ENCODE data around the gene DNAAF8. TPM values are rescaled to one million over a fixed set of nuclear protein-coding genes. Genes with fewer than 3 reads are reported as not detected.
"Not testable (repeated sequence)": the region's sequence is repeated elsewhere in the genome, so short reads cannot be mapped to it uniquely, and the experiment has no call there.

DNAAF8 gene
- total RNA-seq, 2 experiments from 2014 or later, result 0.10 to 0.62 TPM

DNA sequence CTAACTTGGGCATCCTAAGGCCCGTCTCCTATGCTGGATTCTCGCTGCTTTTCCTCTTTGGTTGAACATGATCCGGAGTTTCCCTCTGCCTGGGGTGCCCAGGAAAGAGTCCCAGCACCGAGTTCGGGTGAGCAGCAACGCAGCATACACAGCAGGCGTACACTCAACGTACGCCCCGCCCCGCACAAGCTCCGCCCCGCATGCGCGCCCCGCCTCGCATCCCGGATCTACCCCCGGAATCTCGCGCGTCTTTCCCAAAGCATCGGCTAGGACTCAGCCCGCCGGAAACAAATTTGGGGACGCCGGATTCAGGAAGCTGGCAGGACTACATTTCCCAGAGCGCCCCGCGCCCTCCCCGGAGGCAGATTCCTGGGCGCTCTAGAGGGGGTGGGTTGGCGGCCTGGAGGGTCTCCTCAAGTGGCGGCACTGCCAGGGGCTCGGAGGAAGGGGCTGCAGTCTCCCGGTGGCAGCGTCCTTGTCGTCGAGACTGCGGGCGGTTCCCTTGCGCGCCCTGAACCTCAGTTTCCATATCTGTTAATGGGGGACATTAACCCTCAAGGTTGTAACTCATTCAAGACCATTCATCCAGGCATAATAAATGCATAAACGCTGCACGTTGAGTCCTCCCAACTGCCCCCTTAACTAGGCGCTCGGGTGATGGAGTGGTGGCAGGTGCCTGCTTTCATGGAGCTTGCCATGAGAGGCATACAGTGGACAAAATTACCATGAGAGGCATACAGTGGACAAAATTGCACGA is 34.4 kb downstream of the DNAAF8 start:
- H3K27me3 Mint-ChIP-seq, result no peaks in the 10 kb centered on the region
- DNase-seq, result peak; percentile 90
- peaks cover 19% of the 10 kb centered on the region for H3K4me1 Mint-ChIP-seq
- no peaks in the 10 kb centered on the region for H3K36me3 Mint-ChIP-seq
- H3K27ac Mint-ChIP-seq, result peak overlapping the region; percentile 90
- H3K4me3 Mint-ChIP-seq, result peak overlapping the region; percentile 87
- no peaks in the 10 kb centered on the region for H3K9me3 Mint-ChIP-seq

DNA sequence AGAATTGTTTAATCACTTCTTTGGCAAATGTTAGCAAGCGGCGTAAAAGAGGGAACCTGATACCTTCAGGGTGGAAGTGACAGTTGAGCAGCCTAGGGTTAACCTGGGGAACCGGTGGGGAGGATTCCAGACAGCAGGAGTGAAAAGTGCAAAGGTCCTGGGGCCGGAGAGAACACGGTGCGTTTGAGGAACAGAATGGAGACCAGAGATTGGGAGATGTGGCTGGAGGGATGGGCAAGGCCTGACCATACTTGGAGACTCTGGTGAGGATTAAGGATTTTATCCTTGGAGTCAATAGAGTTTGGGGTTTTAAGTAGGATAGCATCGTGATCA is 34.9 kb downstream of the DNAAF8 start:
- peaks cover 19% of the 10 kb centered on the region for H3K4me1 Mint-ChIP-seq
- no peak for DNase-seq
- no peak overlapping the region for H3K27ac Mint-ChIP-seq
- no peak overlapping the region for H3K4me3 Mint-ChIP-seq
- no peaks in the 10 kb centered on the region for H3K36me3 Mint-ChIP-seq
- no peaks in the 10 kb centered on the region for H3K9me3 Mint-ChIP-seq
- H3K27me3 Mint-ChIP-seq, result no peaks in the 10 kb centered on the region

DNA sequence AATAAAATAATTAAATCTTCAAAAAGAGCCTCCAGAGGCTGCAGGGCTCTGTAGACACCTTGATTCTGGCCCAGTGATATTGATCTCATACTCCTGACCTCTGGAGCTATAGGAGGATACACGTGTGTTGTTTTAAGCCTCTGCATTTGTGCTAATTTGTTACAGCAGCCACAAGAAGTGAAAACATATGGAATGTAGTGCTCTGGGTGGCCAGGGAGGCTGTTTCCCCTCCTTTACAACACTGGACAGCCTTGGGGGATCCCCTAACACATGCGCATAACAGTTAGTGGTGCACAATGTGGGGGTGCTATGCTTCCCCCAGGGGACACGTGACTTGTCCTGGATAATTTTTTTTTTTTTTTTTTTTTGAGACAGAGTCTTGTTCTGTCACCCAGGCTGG is 37.3 kb downstream of the DNAAF8 start:
- no peaks in the 10 kb centered on the region for H3K36me3 Mint-ChIP-seq
- no peak overlapping the region for H3K27ac Mint-ChIP-seq
- no peak overlapping the region for H3K4me3 Mint-ChIP-seq
- H3K27me3 Mint-ChIP-seq, result no peaks in the 10 kb centered on the region
- no peak for DNase-seq
- H3K4me1 Mint-ChIP-seq, result peaks cover 12% of the 10 kb centered on the region
- H3K9me3 Mint-ChIP-seq, result no peaks in the 10 kb centered on the region

DNA sequence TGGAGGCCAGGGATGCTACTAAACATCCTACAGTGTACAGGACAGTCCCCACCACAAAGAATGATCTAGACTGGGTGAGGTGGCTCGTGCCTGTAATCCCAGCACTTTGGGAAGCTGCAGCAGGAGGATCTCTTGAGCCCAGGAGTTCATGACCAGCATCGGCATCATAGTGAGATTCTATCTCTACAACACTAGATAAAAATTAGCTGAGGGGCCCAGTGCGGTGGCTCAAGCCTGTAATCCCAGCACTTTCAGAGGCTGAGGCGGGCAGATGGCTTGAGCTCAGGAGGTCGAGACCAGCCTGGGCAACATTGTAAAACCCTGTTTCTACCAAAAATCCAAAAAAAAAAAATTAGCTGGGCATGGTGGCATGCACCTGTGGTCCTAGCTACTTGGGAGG is 38.0 kb downstream of the DNAAF8 start:
- Mint-ChIP-seq H3K4me3 (no peak overlapping the region), H3K36me3 (no peaks in the 10 kb centered on the region), H3K27me3 (no peaks in the 10 kb centered on the region)

DNA sequence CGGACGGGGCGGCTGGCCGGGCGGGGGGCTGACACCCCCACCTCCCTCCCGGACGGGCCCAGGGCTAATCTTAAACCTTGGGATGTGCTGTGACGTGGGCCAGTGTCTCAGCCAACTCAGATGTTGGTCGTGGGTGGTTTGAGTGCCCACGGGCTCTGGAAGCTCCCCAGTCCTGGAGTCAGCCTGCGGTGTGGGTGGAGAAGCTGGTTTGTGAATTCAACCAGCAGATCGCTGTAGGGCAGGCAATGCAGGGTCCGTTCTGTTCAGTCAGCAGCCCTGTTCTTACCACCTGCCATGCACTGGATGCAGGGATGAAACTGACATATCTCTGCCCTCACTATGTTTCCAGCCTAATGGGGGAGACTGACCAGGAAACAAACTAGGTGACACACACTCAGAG is 40.7 kb downstream of the DNAAF8 start:
- Mint-ChIP-seq H3K4me1 (no peaks in the 10 kb centered on the region), H3K36me3 (no peaks in the 10 kb centered on the region), H3K4me3 (no peak overlapping the region), H3K27me3 (no peaks in the 10 kb centered on the region), H3K9me3 (no peaks in the 10 kb centered on the region), H3K27ac (no peak overlapping the region)
- DNase-seq, result no peak

More for the DNA sequence above, 38.0 kb downstream of the DNAAF8 start:
- no peak for DNase-seq
- Mint-ChIP-seq H3K27ac (no peak overlapping the region), H3K4me1 (peaks cover 10% of the 10 kb centered on the region), H3K9me3 (no peaks in the 10 kb centered on the region)

DNA sequence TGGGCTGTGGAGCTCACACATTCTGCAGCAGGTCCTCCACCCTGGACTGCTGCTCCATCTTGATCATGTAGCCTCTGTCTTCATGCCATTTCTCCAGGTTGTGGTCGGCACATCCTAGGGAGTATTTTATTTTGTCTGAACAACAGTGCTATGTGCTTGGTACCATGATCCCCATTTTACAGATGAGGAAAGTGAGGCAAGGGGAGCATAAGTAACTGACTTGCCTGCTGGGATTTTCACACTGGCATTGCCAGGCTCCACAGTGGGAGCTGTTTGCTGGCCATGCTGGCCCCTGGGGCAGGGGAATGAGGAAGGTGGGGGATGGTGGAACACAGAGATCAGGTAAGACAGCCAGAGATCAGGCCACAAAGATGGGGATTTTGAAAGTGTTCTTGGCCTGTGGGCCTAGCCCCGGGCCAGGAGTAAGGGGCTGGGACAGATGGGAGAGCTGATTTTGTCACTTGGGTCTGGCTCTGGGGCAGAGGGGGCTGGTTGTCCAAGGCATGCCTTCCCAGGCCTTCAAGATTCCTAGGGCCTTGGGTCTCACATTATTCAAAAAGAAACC is 41.9 kb downstream of the DNAAF8 start:
- H3K27ac Mint-ChIP-seq, result no peak overlapping the region

DNA sequence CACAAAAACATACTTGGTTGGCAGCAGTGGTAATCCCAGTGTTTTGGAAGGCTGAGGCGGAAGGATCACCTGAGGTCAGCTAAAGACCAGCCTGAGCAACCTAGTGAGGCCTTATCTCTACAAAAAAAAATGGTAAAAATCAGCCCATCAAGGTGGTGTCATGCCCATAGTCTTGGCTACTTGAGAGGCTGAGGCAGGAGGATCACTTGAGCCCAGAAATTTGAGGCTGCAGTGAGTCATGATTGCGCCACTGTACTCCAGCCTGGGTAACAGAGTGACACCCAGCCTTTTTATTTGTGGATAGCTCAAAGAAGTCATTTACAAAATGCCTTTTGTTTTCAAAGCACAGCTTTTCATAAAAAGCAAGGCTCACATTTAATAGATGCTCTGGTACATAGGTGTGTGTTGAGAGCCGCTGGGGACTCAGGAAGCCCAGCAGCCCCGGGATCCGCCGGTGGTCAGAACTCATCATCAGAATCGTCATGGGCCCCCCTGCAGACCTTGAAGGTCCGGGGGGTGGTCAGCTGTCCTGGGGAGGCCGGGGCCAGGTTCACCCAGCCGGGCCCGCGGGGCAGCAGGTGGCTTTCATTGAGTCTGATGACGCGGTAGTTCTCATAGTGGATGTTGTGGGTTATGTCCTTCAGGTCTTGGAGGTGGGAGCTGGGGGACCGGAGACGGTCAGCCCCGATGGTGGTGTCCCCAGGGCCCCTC is 43.2 kb downstream of the DNAAF8 start:
- H3K4me3 Mint-ChIP-seq, result no peak overlapping the region
- no peak overlapping the region for H3K27ac Mint-ChIP-seq
- H3K4me1 Mint-ChIP-seq, result no peaks in the 10 kb centered on the region
- DNase-seq, result no peak
- H3K9me3 Mint-ChIP-seq, result no peaks in the 10 kb centered on the region
- no peaks in the 10 kb centered on the region for H3K27me3 Mint-ChIP-seq
- no peaks in the 10 kb centered on the region for H3K36me3 Mint-ChIP-seq

More for the DNA sequence above, 41.9 kb downstream of the DNAAF8 start:
- no peaks in the 10 kb centered on the region for H3K36me3 Mint-ChIP-seq
- H3K4me3 Mint-ChIP-seq, result no peak overlapping the region
- no peak for DNase-seq
- H3K4me1 Mint-ChIP-seq, result no peaks in the 10 kb centered on the region
- H3K9me3 Mint-ChIP-seq, result no peaks in the 10 kb centered on the region
- no peaks in the 10 kb centered on the region for H3K27me3 Mint-ChIP-seq

DNA sequence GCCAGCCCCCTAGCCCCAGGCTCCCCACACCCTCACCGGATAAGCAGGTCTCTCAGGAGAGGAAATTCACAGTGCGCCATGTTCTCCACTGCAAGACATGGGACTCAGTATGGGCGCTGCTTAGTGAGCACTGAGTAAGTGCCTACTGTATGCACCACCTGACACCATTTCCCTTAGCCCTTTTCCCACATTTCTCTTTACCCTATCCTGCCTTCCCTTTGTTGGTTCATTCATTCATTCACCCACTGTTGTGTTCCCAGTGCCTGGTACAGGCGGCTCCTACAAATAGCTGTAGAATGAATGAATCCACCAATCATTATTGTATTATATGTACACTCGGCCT is 43.7 kb downstream of the DNAAF8 start:
- Mint-ChIP-seq H3K9me3 (no peaks in the 10 kb centered on the region), H3K27ac (no peak overlapping the region), H3K4me1 (no peaks in the 10 kb centered on the region), H3K4me3 (no peak overlapping the region), H3K27me3 (no peaks in the 10 kb centered on the region), H3K36me3 (no peaks in the 10 kb centered on the region)
- DNase-seq, result no peak

DNA sequence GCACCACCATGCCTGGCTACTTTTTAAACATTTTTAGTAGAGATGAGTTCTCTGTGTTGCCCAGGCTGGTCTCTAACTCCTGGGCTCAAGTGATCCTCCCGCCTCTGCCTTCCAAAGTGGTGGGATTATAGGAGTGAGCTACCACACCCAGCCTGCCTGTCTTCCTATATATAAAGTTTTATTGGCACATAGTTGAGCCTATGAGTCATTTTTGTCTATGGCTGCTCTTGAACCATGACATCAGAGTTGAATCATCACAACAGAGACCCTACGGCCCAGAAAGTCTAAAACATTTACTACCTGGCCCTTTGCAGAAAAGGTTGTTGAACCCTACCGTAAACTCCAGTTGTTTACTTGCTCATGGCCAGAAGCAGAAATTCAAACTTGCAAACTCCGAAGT is 45.9 kb downstream of the DNAAF8 start:
- DNase-seq, result no peak
- no peak overlapping the region for H3K4me3 Mint-ChIP-seq
- no peaks in the 10 kb centered on the region for H3K36me3 Mint-ChIP-seq
- H3K9me3 Mint-ChIP-seq, result no peaks in the 10 kb centered on the region
- H3K27me3 Mint-ChIP-seq, result no peaks in the 10 kb centered on the region
- H3K27ac Mint-ChIP-seq, result no peak overlapping the region
- no peaks in the 10 kb centered on the region for H3K4me1 Mint-ChIP-seq

DNA sequence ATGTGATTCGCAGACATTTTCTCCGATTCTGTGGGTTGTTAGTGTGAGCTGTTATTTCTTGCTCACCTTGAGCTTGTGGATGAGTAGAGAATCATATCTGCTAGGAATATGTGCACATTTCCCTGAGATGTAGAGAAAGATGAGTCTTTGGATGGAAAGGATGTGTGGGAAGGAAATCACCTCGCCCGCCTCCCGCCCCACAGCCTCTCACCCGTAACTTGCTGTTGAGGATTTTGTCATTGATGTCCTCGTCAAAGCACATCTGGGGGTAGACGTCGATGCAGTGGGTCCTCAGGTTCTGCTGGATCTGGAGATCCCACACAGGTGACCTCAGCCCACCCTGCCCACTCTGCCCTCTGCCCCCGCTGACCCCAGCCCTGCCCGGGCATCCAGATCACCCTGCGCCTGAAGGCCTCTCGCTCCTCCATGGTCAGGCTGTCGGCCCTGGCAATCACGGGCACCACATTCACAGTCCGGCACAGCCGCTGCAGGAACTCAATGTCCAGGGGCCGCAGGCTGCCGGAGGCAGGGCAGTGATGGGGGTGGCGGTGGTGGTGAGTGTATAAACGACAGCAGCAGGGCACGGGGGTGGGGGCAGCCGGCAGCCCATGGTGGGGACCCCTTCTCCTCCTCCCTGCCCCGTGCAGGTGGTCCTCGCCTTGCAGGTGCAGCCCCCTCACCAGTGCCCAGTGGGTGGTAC is 49.1 kb downstream of the DNAAF8 start:
- no peak overlapping the region for H3K4me3 Mint-ChIP-seq
- no peak overlapping the region for H3K27ac Mint-ChIP-seq
- H3K9me3 Mint-ChIP-seq, result no peaks in the 10 kb centered on the region
- no peaks in the 10 kb centered on the region for H3K27me3 Mint-ChIP-seq
- H3K36me3 Mint-ChIP-seq, result no peaks in the 10 kb centered on the region
- H3K4me1 Mint-ChIP-seq, result no peaks in the 10 kb centered on the region
- DNase-seq, result no peak

DNA sequence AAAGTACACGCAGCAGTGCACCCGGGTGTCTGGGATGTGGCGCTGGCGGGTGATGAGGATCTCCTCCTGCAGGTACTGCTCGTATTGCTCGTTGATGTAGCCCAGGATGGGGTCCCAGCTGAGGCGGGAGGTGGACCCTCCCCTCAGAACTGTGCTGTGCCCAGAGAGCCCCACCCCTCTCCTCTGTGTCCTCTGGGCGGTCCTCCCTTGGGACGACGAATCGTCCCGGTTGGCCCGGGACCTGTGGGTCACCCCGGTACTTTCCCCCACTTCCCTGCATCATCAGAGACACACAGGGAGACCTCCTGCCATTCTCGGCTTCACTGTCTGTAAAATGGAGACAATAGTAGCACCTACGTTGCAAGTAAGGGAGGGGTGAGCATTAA is 49.6 kb downstream of the DNAAF8 start:
- H3K4me3 Mint-ChIP-seq, result no peak overlapping the region
- no peaks in the 10 kb centered on the region for H3K4me1 Mint-ChIP-seq
- H3K27me3 Mint-ChIP-seq, result no peaks in the 10 kb centered on the region

DNA sequence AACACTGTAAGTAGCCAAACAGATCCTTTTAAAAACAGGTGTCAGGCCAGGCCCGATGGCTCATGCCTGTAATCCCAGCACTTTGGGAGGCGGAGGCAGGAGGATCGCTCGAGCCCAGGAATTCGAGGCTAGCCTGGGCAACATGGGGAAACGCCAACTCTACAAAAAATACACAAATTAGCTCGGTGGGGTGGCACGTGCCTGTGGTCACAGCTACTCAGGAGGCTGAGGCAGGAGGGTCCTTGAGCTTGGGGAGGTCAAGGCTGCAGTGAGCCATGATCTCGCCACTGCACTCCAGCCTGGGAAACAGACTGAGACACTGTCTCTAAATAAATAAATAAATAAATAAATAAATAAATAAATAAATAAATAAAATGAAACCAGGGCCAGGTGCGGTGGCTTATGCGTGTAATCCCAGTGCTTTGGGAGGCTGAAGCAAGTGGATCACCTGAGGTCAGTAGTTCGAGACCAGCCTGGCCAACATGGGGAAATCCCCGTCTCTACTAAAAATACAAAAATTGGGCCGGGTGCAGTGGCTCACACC is 50.2 kb downstream of the DNAAF8 start:
- H3K27me3 Mint-ChIP-seq, H3K27ac Mint-ChIP-seq, H3K36me3 Mint-ChIP-seq, H3K9me3 Mint-ChIP-seq, DNase-seq, H3K4me1 Mint-ChIP-seq, H3K4me3 Mint-ChIP-seq: not testable (repeated sequence)

More for the DNA sequence above, 49.6 kb downstream of the DNAAF8 start:
- Mint-ChIP-seq H3K36me3 (no peaks in the 10 kb centered on the region), H3K9me3 (no peaks in the 10 kb centered on the region), H3K27ac (no peak overlapping the region)
- DNase-seq, result no peak

DNA sequence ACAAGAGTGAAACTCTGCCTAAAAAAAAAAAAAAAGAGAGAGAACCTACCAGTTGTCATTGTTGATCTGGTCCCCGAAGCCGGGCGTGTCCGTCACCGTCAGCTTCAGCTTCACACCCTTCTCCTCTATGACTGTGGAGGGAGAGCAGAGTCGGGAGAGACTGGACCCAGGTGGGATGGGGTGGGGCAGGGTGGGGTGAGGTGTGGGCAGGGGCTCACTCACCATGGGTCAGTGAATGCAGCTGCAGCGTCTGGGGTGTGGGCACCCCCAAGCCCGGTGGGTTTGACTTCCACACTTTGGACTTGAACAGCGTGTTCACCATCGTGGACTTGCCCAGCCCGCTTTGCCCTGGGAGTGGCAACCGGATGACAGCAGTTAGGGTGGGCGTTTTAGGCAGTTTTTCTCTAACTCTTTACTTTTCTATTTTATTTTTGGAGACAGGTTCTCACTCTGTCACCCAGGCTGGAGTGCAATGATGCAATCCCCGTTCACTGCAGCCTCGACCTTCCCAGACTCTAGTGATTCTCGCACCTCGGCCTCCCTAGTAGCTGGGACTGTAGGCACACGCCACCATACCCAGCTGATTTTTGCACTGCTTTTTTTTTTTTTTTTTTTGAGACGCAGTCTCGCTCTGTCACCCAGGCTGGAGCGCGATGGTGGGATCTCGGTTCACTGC is 51.6 kb downstream of the DNAAF8 start:
- no peak for DNase-seq
- H3K9me3 Mint-ChIP-seq, result no peaks in the 10 kb centered on the region
- H3K27ac Mint-ChIP-seq, result no peak overlapping the region
- no peaks in the 10 kb centered on the region for H3K36me3 Mint-ChIP-seq
- no peaks in the 10 kb centered on the region for H3K27me3 Mint-ChIP-seq
- H3K4me1 Mint-ChIP-seq, result no peaks in the 10 kb centered on the region
- no peak overlapping the region for H3K4me3 Mint-ChIP-seq

DNA sequence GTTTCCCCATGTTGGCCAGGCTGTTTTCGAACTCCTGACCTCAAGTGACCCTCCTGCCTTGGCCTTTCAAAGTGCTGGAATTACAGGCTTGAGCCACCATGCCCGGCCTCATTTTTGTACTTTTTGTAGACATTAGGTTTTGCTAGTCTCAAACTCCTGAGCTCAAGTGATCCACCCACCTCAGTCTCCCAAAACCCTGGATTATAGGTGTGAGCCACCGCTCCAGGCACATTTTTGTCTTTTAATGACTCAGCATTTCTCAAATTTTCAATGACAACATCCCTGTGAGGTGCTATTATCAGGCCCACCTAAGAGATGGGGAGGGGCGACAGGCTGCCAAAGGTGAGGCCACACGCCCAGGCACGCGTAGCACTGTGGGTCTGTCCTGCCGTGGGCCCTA is 52.7 kb downstream of the DNAAF8 start:
- Mint-ChIP-seq H3K36me3 (no peaks in the 10 kb centered on the region), H3K4me3 (no peak overlapping the region), H3K9me3 (no peaks in the 10 kb centered on the region), H3K4me1 (no peaks in the 10 kb centered on the region), H3K27me3 (no peaks in the 10 kb centered on the region), H3K27ac (no peak overlapping the region)
- DNase-seq, result no peak
